GM10248 (cell line): ENCODE results near the gene PPP2R2B.

ENCODE experiments used
- CTCF ChIA-PET: fragments of 300-600 bp; sonication (Branson Sonifier 250); formaldehyde crosslinking; extraction: SDS; loops from one replicate; lab custom pipeline; 2021; ENCODE audit warnings: antibody characterized with exemption; lab: Yijun Ruan, JAX
- POLR2A ChIA-PET: fragments of 350-650 bp; sonication (Branson Sonifier 250); formaldehyde crosslinking; extraction: SDS; loops from one replicate; lab custom pipeline; 2020; ENCODE audit warnings: antibody characterized with exemption; lab: Yijun Ruan, JAX
- DNase-seq: peaks from one replicate; pipeline ENCODE4 v3.0.0; 2012; ENCODE audit errors: extremely low spot score
- CTCF ChIP-seq: IDR thresholded peaks from 2 replicates; pipeline ENCODE4 v1.5.1; 2012; ENCODE audit warnings: mild to moderate bottlenecking, low read depth; ENCODE audit errors: extremely low read depth, missing control alignments, control extremely low read depth

PPP2R2B gene

GRCh38 chr5:146706321-146706972, 172.1 kb downstream of the PPP2R2B start:
- ChIA-PET CTCF (interaction anchor here (1.6 kb wide), 1 partner anchor 16 kb away, joined by 4 read pairs; no protein-coding TSS in a partner anchor), POLR2A (no interaction called here)
- TF ChIP-seq CTCF = no peak
- no peak for DNase-seq

DNA sequence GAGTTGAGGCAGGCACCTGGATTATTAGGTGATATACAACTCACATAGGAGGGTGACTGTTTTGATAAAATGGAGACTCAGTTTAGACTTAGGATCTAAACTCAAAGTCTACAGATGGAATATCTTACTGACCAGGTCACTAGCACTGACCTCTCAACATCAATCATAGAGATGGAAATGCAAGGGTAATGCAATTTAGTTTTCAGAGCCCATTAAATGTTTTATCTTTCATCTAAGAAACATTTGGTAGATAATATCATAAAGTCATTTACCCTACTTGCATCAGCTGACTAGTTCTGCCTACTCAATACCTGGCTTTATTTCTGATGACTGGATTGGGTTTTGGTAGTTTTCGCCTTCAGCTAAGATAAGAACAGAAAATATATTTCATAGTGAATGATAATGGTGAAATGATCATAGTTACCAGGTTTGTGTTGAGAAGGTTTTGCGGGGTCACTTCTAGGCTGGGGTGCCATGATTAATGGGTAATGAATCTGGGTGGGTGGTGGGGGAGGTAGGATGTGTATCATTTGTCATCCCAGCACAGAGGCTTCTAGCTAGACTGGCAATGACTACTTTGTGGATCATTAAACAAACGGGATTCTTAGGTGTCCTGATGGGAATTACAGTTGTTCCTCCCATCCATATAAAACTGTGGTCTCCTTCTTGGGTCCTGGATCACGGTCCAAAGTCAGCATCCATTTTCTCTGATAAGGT, 173.4 kb downstream of the PPP2R2B start:
- CTCF ChIA-PET = no interaction called here
- POLR2A ChIA-PET = interaction anchor here (0.7 kb wide), 1 partner anchor 231 kb away, joined by 3 read pairs; no protein-coding TSS in a partner anchor
- TF ChIP-seq CTCF = no peak

GRCh38 chr5:146703899-146704298, 174.7 kb downstream of the PPP2R2B start:
- CTCF ChIA-PET = no interaction called here
- no peak for TF ChIP-seq CTCF
- POLR2A ChIA-PET = no interaction called here
- DNase-seq = no peak

More for the DNA sequence above, 173.4 kb downstream of the PPP2R2B start:
- no peak for DNase-seq

GRCh38 chr5:146703499-146703898, 175.1 kb downstream of the PPP2R2B start:
- ChIA-PET POLR2A (no interaction called here), CTCF (no interaction called here)
- TF ChIP-seq CTCF = no peak
- no peak for DNase-seq

GRCh38 chr5:146699664-146700418, 178.7 kb downstream of the PPP2R2B start:
- no peak for DNase-seq
- TF ChIP-seq CTCF = no peak
- CTCF ChIA-PET = interaction anchor here (0.6 to 1.6 kb wide), 5 partner anchors 8 to 51 kb away, joined by 3 to 5 read pairs (median 3); no protein-coding TSS in a partner anchor
- POLR2A ChIA-PET = no interaction called here

DNA sequence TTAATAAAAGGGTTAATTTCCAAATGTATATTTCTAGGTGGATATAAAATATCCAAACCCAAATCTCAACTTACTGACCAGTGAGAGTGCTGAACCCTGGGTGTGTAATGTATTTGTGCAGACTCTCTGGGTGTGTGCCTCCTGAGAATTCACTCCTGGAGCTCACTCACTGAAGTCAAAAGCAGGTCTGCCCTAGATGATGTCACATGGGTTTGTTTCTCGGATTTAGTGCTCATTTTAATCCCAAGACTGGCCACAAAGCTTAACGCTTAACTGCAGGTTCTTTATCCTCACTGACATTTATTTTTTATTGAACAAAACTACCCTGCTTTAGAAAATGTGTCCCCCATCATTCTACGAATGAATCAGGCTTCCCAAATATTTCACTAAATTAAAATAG, 179.4 kb downstream of the PPP2R2B start:
- CTCF ChIA-PET = interaction anchor here (0.6 to 1.6 kb wide), 4 partner anchors 9 to 50 kb away, joined by 3 to 5 read pairs (median 4); no protein-coding TSS in a partner anchor
- POLR2A ChIA-PET = no interaction called here
- no peak for TF ChIP-seq CTCF
- DNase-seq = no peak
